ENCODE results near the gene FFAR3. TPM values are rescaled to one million over a fixed set of nuclear protein-coding genes. Genes with fewer than 3 reads are reported as not detected.
"Not testable (repeated sequence)": the region's sequence is repeated elsewhere in the genome, so short reads cannot be mapped to it uniquely, and the experiment has no call there.

FFAR3 gene
- total RNA-seq, 1 donor, result not detected

DNA sequence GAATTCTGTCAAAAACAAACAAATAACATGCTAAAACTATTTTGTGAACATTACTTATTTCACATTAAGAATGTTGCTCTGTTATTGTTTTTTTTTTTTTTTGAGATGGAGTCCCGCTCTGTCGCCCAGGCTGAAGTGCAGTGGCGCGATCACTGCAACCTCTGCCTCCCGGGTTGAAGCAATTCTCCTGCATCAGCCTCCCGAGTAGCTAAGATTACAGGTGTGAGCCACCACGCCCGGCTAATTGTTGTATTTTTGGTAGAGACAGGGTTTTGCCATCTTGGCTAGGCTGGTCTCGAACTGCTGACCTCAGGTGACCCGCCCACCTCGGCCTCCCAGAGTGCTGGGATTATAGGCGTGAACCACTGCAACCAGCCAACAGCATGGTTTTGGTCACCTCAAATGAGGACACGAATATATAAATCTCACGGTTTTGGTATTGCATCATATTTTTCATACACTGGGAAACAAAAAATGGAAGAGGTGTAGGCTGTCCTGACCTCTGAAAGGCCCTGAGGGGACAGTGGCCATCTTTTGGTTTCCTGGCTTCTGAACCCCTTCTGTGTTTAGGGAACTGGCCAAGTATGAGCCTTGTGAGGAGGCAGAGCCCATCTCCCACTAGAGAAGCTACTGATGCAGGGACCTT, 38.1 kb downstream of the FFAR3 start:
- H3K4me3 ChIP-seq (ENCODE audit: low read depth, low read length), result no peak overlapping the region
- TF ChIP-seq, protein P1, sequence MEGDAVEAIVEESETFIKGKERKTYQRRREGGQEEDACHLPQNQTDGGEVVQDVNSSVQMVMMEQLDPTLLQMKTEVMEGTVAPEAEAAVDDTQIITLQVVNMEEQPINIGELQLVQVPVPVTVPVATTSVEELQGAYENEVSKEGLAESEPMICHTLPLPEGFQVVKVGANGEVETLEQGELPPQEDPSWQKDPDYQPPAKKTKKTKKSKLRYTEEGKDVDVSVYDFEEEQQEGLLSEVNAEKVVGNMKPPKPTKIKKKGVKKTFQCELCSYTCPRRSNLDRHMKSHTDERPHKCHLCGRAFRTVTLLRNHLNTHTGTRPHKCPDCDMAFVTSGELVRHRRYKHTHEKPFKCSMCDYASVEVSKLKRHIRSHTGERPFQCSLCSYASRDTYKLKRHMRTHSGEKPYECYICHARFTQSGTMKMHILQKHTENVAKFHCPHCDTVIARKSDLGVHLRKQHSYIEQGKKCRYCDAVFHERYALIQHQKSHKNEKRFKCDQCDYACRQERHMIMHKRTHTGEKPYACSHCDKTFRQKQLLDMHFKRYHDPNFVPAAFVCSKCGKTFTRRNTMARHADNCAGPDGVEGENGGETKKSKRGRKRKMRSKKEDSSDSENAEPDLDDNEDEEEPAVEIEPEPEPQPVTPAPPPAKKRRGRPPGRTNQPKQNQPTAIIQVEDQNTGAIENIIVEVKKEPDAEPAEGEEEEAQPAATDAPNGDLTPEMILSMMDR (IDR thresholded peaks at IDR 0.05; ENCODE audit: insufficient read depth, low read depth, low read length), result no peak
- DNase-seq (ENCODE audit: low read depth), result no peak

GRCh38 chr19:35397064-35397463, 38.8 kb downstream of the FFAR3 start:
- TF ChIP-seq, protein P1 (IDR thresholded peaks at IDR 0.05; ENCODE audit: insufficient read depth, low read depth, low read length), result no peak
- H3K4me3 ChIP-seq (ENCODE audit: low read depth, low read length), result no peak overlapping the region
- no peak for DNase-seq (ENCODE audit: low read depth)

DNA sequence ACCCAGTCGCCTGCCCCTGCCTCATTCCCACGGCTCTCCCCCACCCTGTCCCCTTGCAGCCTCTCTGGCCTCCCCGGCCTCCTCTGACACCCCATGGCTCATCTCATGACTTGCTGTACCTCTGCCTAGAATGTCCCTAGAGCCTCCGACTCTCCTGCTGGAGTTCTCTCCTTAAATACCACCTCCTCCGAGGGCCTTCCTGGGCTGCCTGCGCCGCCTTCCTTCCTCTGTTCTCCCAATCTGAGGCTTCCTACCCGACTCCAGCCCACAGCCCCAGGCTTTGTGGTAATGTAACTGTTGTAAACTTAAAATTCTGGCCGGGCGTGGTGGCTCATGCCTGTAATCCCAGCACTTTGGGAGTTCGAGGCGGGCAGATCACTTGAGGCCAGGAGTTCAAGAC, 40.3 kb downstream of the FFAR3 start:
- no peak overlapping the region for H3K4me3 ChIP-seq (ENCODE audit: low read depth, low read length)
- TF ChIP-seq, protein P1 (IDR thresholded peaks at IDR 0.05; ENCODE audit: insufficient read depth, low read depth, low read length), result no peak
- DNase-seq (ENCODE audit: low read depth), result no peak

GRCh38 chr19:35399231-35399630, 41.0 kb downstream of the FFAR3 start:
- TF ChIP-seq, protein P1 (IDR thresholded peaks at IDR 0.05; ENCODE audit: insufficient read depth, low read depth, low read length), result no peak
- H3K4me3 ChIP-seq (ENCODE audit: low read depth, low read length), result no peak overlapping the region
- DNase-seq (ENCODE audit: low read depth), result no peak

DNA sequence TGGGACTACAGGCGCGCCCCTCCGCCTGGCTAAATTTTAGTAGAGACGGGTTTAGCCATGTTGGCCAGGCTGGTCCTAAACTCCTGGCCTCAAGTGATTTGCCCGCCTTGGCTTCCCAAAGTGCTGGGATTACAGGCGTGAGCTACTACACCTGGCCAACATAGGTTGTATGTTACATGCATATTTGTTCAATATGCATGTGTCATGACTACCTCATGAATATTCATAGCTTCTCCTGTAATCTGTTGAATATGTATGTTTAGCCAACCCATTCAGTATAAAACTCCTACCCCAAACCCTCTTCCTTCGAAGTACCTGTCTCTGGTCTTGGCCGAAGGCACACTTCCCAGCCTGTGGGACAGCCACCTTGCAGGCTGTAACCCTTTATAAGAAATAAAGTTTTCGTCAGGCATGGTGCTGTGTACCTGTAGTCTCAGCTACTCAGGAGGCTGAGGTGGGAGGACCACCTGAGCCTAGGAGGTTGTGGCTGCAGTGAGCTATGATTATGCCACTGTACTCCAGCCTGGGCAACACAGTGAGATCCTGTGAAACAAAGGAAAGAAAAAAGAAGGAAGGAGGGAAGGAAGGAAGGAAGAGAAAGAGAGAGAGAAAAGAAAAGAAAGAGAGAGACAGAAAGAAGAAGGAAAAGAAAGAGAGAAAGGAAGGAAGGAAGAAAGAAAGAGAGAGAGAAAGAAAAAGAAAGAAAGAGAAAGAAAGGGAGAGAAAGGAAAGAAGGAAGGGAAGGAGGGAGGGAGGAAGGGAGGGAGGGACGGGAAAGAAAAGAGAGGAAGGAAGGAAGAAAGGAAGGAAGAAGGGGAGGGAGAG, 41.9 kb downstream of the FFAR3 start:
- TF ChIP-seq, protein P1 (IDR thresholded peaks at IDR 0.05; ENCODE audit: insufficient read depth, low read depth, low read length), result no peak
- H3K4me3 ChIP-seq (ENCODE audit: low read depth, low read length), result no peak overlapping the region
- no peak for DNase-seq (ENCODE audit: low read depth)

- DNase-seq (ENCODE audit: low read depth), result no peak
- no peak overlapping the region for H3K4me3 ChIP-seq (ENCODE audit: low read depth, low read length)
- TF ChIP-seq, protein P1 (IDR thresholded peaks at IDR 0.05; ENCODE audit: insufficient read depth, low read depth, low read length), result no peak
Measured at GRCh38 chr19:35400773-35401100, 42.5 kb downstream of the FFAR3 start.

DNA sequence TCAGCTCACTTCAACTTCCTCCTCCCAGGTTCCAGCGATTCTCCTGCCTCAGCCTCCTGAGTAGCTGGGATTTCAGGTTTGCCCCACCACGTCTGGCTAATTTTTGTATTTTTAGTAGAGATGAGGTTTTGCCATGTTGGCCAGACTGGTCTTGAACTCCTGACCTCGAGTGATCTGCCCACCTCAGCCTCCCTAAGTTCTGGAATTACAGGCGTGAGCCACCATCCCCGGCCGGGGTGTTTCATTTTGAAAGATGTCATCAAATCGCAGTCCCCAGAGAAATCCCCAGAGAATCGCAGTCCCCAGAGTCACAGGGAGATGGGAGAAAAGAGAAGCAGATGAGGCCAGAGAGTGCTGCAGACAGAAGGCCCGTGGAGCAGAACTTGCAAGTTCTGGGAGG, 43.2 kb downstream of the FFAR3 start:
- H3K4me3 ChIP-seq (ENCODE audit: low read depth, low read length); DNase-seq (ENCODE audit: low read depth): not testable (repeated sequence)

Data from fibroblast of villous mesenchyme (primary cell).